Skin epidermis (tissue), 12 donors: ENCODE measurements around the gene MIP.
A peak's percentile ranks its signal among the peaks of the same experiment; 100 is the strongest.
"Not testable (repeated sequence)": the region's sequence is repeated elsewhere in the genome, so short reads cannot be mapped to it uniquely, and the experiment has no call there.

Source experiments
- H3K27ac ChIP-seq, 21 experiments: fragments of 200-600 bp; sonication (generic) in 11 of 21; one replicate each; pipeline ENCODE4 v1.5.0; 2020; ENCODE audit warnings: mild to moderate bottlenecking in 3 of 21, inconsistent platforms in 2 of 21, moderate library complexity in 2 of 21
- H3K4me3 ChIP-seq, 7 experiments: fragments of 200-600 bp; sonication (generic) in 2 of 7; one replicate each; pipeline ENCODE4 v1.5.0; 2020; ENCODE audit warnings: inconsistent platforms in 2 of 7, mild to moderate bottlenecking in 2 of 7, moderate library complexity in 1 of 7

Gene MIP

GRCh38 chr12:56414401-56414800 lies 40.1 kb downstream of the MIP start:
- H3K27ac ChIP-seq = no peak overlapping the region

GRCh38 chr12:56413392-56413791 lies 41.1 kb downstream of the MIP start:
- Histone ChIP-seq H3K4me3 (no peak overlapping the region), H3K27ac (no peak overlapping the region)

More at GRCh38 chr12:56414401-56414800, 40.1 kb downstream of the MIP start:
- no peak overlapping the region for H3K4me3 ChIP-seq

GRCh38 chr12:56411781-56412639 lies 42.4 kb downstream of the MIP start:
- Histone ChIP-seq H3K4me3 (no peak overlapping the region), H3K27ac (peak overlapping the region in 1 of 21 experiments; percentile 22)

GRCh38 chr12:56410768-56411167 lies 43.7 kb downstream of the MIP start:
- no peak overlapping the region for H3K27ac ChIP-seq

GRCh38 chr12:56408799-56409417 lies 45.5 kb downstream of the MIP start:
- Histone ChIP-seq H3K27ac (no peak overlapping the region), H3K4me3 (no peak overlapping the region)

More at GRCh38 chr12:56410768-56411167, 43.7 kb downstream of the MIP start:
- no peak overlapping the region for H3K4me3 ChIP-seq

- not testable (repeated sequence) for H3K4me3 ChIP-seq, H3K27ac ChIP-seq
These were observed 50.2 kb downstream of the MIP start for GRCh38 chr12:56404227-56404626.

- not testable (repeated sequence) for H3K4me3 ChIP-seq, H3K27ac ChIP-seq
These were observed 52.8 kb downstream of the MIP start for GRCh38 chr12:56401612-56402011.

- not testable (repeated sequence) for H3K4me3 ChIP-seq, H3K27ac ChIP-seq
These were observed 53.3 kb downstream of the MIP start for GRCh38 chr12:56401125-56401524.
